Naive thymus-derived CD4-positive, alpha-beta T cell (primary cell): ENCODE measurements around the gene MARCHF10. TPM values are rescaled to one million over a fixed set of nuclear protein-coding genes. Genes with fewer than 3 reads are reported as not detected.

ENCODE experiments used
- ATAC-seq: fragments of 150-1000 bp; cut with Tn5 transposase; 2 replicates; pipeline ENCODE4 v1.10.0; 2021; ENCODE audit warnings: mild to moderate bottlenecking, moderate library complexity
- CTCF ChIA-PET: fragments of 350-600 bp; sonication (Branson Sonifier 250); formaldehyde crosslinking; loops from one replicate; lab custom pipeline; 2021; ENCODE audit warnings: antibody characterized with exemption; lab: Charles Lee
- POLR2A ChIA-PET: fragments of 350-600 bp; sonication (Branson Sonifier 250); formaldehyde crosslinking; loops from one replicate; lab custom pipeline; 2021; ENCODE audit warnings: antibody characterized with exemption, inconsistent platforms; lab: Charles Lee
- DNase-seq, 9 donors: peaks; one replicate each; pipeline versions ENCODE4 v3.0.0 to v3.0.0-alpha.2; 2020 to 2022; ENCODE audit warnings: mixed read lengths in 1 of 9
- H3K27ac ChIP-seq: one replicate; pipeline ENCODE4 v1.7.0; 2013; ENCODE audit warnings: mild to moderate bottlenecking, low read depth, low read length, moderate library complexity
- H3K27me3 ChIP-seq, 2 donors: one replicate each; pipeline ENCODE4 v1.7.0; 2013; ENCODE audit warnings: low read length in 2 of 2, mild to moderate bottlenecking in 2 of 2, moderate library complexity in 2 of 2; ENCODE audit not compliant: control insufficient read depth in 2 of 2, insufficient read depth in 2 of 2
- H3K36me3 ChIP-seq, 3 experiments: 1 replicate in 2 of 3; 2 replicates in 1 of 3; pipeline ENCODE4 v1.7.0; 2013; ENCODE audit warnings: low read length in 3 of 3, mild to moderate bottlenecking in 3 of 3, moderate library complexity in 1 of 3; ENCODE audit not compliant: insufficient read depth in 3 of 3, control insufficient read depth in 2 of 3
- H3K4me1 ChIP-seq, 2 donors: one replicate each; pipeline ENCODE4 v1.7.0; 2013; ENCODE audit warnings: low read length in 2 of 2, mild to moderate bottlenecking in 2 of 2, moderate library complexity in 1 of 2; ENCODE audit not compliant: control insufficient read depth in 2 of 2, insufficient read depth in 2 of 2
- H3K4me3 ChIP-seq: 2 replicates; pipeline ENCODE4 v1.7.0; 2013; ENCODE audit warnings: mild to moderate bottlenecking, low read length
- H3K9me3 ChIP-seq, 3 experiments: 1 replicate in 2 of 3; 2 replicates in 1 of 3; pipeline ENCODE4 v1.7.0; 2013; ENCODE audit warnings: low read length in 3 of 3; ENCODE audit not compliant: control insufficient read depth in 2 of 3
- H3K27ac Mint-ChIP-seq, 9 donors: one replicate each; pipeline ENCODE4 v1.8.0; 2020 to 2022; ENCODE audit warnings: mixed read lengths in 9 of 9, mild to moderate bottlenecking in 8 of 9, moderate library complexity in 5 of 9, inconsistent platforms in 2 of 9
- H3K27me3 Mint-ChIP-seq, 5 donors: one replicate each; pipeline ENCODE4 v1.8.0; 2021 to 2022; ENCODE audit warnings: mixed read lengths in 5 of 5, mild to moderate bottlenecking in 1 of 5
- H3K36me3 Mint-ChIP-seq, 5 donors: one replicate each; pipeline ENCODE4 v1.8.0; 2020 to 2022; ENCODE audit warnings: mixed read lengths in 5 of 5, mild to moderate bottlenecking in 3 of 5, inconsistent platforms in 1 of 5
- H3K4me1 Mint-ChIP-seq, 7 donors: one replicate each; pipeline ENCODE4 v1.8.0; 2020 to 2022; ENCODE audit warnings: mixed read lengths in 7 of 7, mild to moderate bottlenecking in 3 of 7, inconsistent platforms in 1 of 7
- H3K4me3 Mint-ChIP-seq, 10 donors: one replicate each; pipeline ENCODE4 v1.8.0; 2020 to 2022; ENCODE audit warnings: mild to moderate bottlenecking in 10 of 10, mixed read lengths in 10 of 10, moderate library complexity in 6 of 10, inconsistent platforms in 2 of 10
- H3K9me3 Mint-ChIP-seq, 11 donors: one replicate each; pipeline ENCODE4 v1.8.0; 2020 to 2022; ENCODE audit warnings: mixed read lengths in 11 of 11, mild to moderate bottlenecking in 4 of 11, inconsistent platforms in 1 of 11, moderate library complexity in 1 of 11
- intact Hi-C, 2 donors: fragments of 100-400 bp; cut with micrococcal nuclease; formaldehyde crosslinking; loops; one replicate each; pipeline ENCODE4 v1.15.1; 2023
- polyA plus RNA-seq, 2 donors: library from polyadenylated mRNA; unstranded; fragments of 300-500 nt; fragmentation: Illumina TruSeq; gene quantifications; one replicate each; pipeline ENCODE4 v1.2.3, GENCODE V29; 2021
- total RNA-seq, 6 experiments: library from RNA in 5 of 6; stranded (reverse) in 5 of 6; gene quantifications; 1 replicate in 5 of 6; 2 replicates in 1 of 6; pipeline ENCODE4 v1.2.3 and lab custom pipeline; 2021 to 2026

Gene MARCHF10
- total and polyA plus RNA-seq, 7 experiments from 2014 or later = 0.13 to 0.43 (median 0.29) TPM; not detected in 4

- Histone ChIP-seq H3K4me1 (no peaks in the 10 kb centered on the region), H3K36me3 (no peaks in the 10 kb centered on the region), H3K27me3 (no peaks in the 10 kb centered on the region), H3K27ac (no peak overlapping the region), H3K9me3 (no peaks in the 10 kb centered on the region), H3K4me3 (no peak overlapping the region)
- Mint-ChIP-seq H3K4me1 (peaks cover 0 to 4% (median 0%) of the 10 kb centered on the region in 7 donors), H3K27me3 (peaks cover 0 to 11% (median 0%) of the 10 kb centered on the region in 5 donors), H3K36me3 (no peaks in the 10 kb centered on the region), H3K9me3 (no peaks in the 10 kb centered on the region), H3K4me3 (no peak overlapping the region), H3K27ac (no peak overlapping the region)
- no peak for DNase-seq
- ChIA-PET CTCF (no interaction called here), POLR2A (no interaction called here)
- no peak for ATAC-seq
- intact Hi-C loops = no loop called here
Observed at GRCh38 chr17:62827746-62828485, 19.8 kb upstream of the MARCHF10 start.

- Histone ChIP-seq H3K9me3 (no peaks in the 10 kb centered on the region), H3K36me3 (no peaks in the 10 kb centered on the region), H3K27me3 (no peaks in the 10 kb centered on the region), H3K4me3 (no peak overlapping the region), H3K4me1 (no peaks in the 10 kb centered on the region), H3K27ac (no peak overlapping the region)
- Mint-ChIP-seq H3K9me3 (no peaks in the 10 kb centered on the region), H3K36me3 (no peaks in the 10 kb centered on the region), H3K4me3 (no peak overlapping the region), H3K4me1 (peaks cover 0 to 4% (median 0%) of the 10 kb centered on the region in 7 donors), H3K27me3 (peaks cover 0 to 11% (median 0%) of the 10 kb centered on the region in 5 donors), H3K27ac (no peak overlapping the region)
- no peak for ATAC-seq
- CTCF ChIA-PET = interaction anchor here (0.6 kb wide), 1 partner anchor 25 kb away, joined by 3 read pairs; no protein-coding TSS in a partner anchor
- intact Hi-C loops = no loop called here
- no peak for DNase-seq
- POLR2A ChIA-PET = no interaction called here
Observed at GRCh38 chr17:62826956-62827355, 18.8 kb upstream of the MARCHF10 start.

GRCh38 chr17:62825182-62825581, 17.1 kb upstream of the MARCHF10 start:
- no peaks in the 10 kb centered on the region for H3K36me3 Mint-ChIP-seq
- Histone ChIP-seq H3K4me3 (no peak overlapping the region), H3K9me3 (no peaks in the 10 kb centered on the region), H3K36me3 (no peaks in the 10 kb centered on the region), H3K4me1 (no peaks in the 10 kb centered on the region), H3K27me3 (no peaks in the 10 kb centered on the region), H3K27ac (no peak overlapping the region)
- no peaks in the 10 kb centered on the region for H3K9me3 Mint-ChIP-seq
- H3K4me1 Mint-ChIP-seq = peaks cover 0 to 4% (median 0%) of the 10 kb centered on the region in 7 donors
- no peak for ATAC-seq
- ChIA-PET CTCF (no interaction called here), POLR2A (no interaction called here)
- intact Hi-C loops = no loop called here
- peaks cover 0 to 10% (median 1%) of the 10 kb centered on the region in 5 donors for H3K27me3 Mint-ChIP-seq
- DNase-seq = no peak
- H3K27ac Mint-ChIP-seq = no peak overlapping the region
- H3K4me3 Mint-ChIP-seq = no peak overlapping the region

GRCh38 chr17:62824290-62825131, 16.4 kb upstream of the MARCHF10 start:
- Mint-ChIP-seq H3K4me3 (no peak overlapping the region), H3K9me3 (peaks cover 0 to under 1% (median 0%) of the 10 kb centered on the region in 11 donors), H3K4me1 (peaks cover 0 to 9% (median 5%) of the 10 kb centered on the region in 7 donors), H3K27ac (no peak overlapping the region), H3K36me3 (peaks cover 0 to 3% (median 0%) of the 10 kb centered on the region in 5 donors), H3K27me3 (peaks cover 4 to 17% (median 8%) of the 10 kb centered on the region in 5 donors)
- ATAC-seq = no peak
- no peaks in the 10 kb centered on the region for H3K4me1 ChIP-seq
- ChIA-PET CTCF (no interaction called here), POLR2A (no interaction called here)
- intact Hi-C loops = no loop called here
- DNase-seq = no peak
- no peak overlapping the region for H3K4me3 ChIP-seq
- H3K9me3 ChIP-seq = no peaks in the 10 kb centered on the region
- H3K27ac ChIP-seq = no peak overlapping the region
- no peaks in the 10 kb centered on the region for H3K36me3 ChIP-seq
- no peaks in the 10 kb centered on the region for H3K27me3 ChIP-seq

GRCh38 chr17:62823111-62823893, 15.2 kb upstream of the MARCHF10 start:
- H3K36me3 ChIP-seq = no peaks in the 10 kb centered on the region
- intact Hi-C loops = no loop called here
- no peaks in the 10 kb centered on the region for H3K27me3 ChIP-seq
- H3K9me3 ChIP-seq = no peaks in the 10 kb centered on the region
- ATAC-seq (no peak), DNase-seq (no peak)
- Mint-ChIP-seq H3K36me3 (peaks cover 0 to 4% (median 0%) of the 10 kb centered on the region in 5 donors), H3K4me3 (no peak overlapping the region), H3K9me3 (peaks cover 0 to 3% (median 0%) of the 10 kb centered on the region in 11 donors), H3K4me1 (peaks cover 0 to 10% (median 6%) of the 10 kb centered on the region in 7 donors), H3K27me3 (peaks cover 13 to 22% (median 16%) of the 10 kb centered on the region in 5 donors), H3K27ac (no peak overlapping the region)
- no peak overlapping the region for H3K4me3 ChIP-seq
- ChIA-PET CTCF (no interaction called here), POLR2A (no interaction called here)
- no peaks in the 10 kb centered on the region for H3K4me1 ChIP-seq
- no peak overlapping the region for H3K27ac ChIP-seq

- Histone ChIP-seq H3K27me3 (no peaks in the 10 kb centered on the region), H3K9me3 (no peaks in the 10 kb centered on the region), H3K36me3 (no peaks in the 10 kb centered on the region), H3K27ac (no peak overlapping the region), H3K4me3 (no peak overlapping the region), H3K4me1 (no peaks in the 10 kb centered on the region)
- Mint-ChIP-seq H3K27ac (no peak overlapping the region), H3K27me3 (peaks cover 12 to 22% (median 19%) of the 10 kb centered on the region in 5 donors), H3K4me1 (peaks cover 0 to 8% (median 5%) of the 10 kb centered on the region in 7 donors), H3K36me3 (peaks cover 0 to 4% (median 0%) of the 10 kb centered on the region in 5 donors), H3K4me3 (no peak overlapping the region), H3K9me3 (peaks cover 0 to 3% (median 0%) of the 10 kb centered on the region in 11 donors)
- ChIA-PET POLR2A (no interaction called here), CTCF (no interaction called here)
- DNase-seq (no peak), ATAC-seq (no peak)
- intact Hi-C loops = no loop called here
Observed at GRCh38 chr17:62822080-62822904, 14.2 kb upstream of the MARCHF10 start.
